Spleen (tissue), 7 donors: Measurements from ENCODE around the gene LRRC59.

ENCODE experiments used
- POLR2A ChIP-seq, 3 donors: fragments of 450-650 bp; IDR thresholded peaks; one replicate each; pipeline ENCODE4 v1.5.1; 2017; ENCODE audit warnings: antibody characterized with exemption in 3 of 3, mild to moderate bottlenecking in 1 of 3
- TF ChIP-seq, protein P1 (sequence below), 11 experiments: fragments of 200-600 bp in 7 of 11; fragments of 450-650 bp in 4 of 11; sonication (generic) in 4 of 11; IDR thresholded peaks in 8 of 11; conservative IDR thresholded peaks in 3 of 11; 1 replicate in 7 of 11; 2 replicates in 4 of 11; pipeline versions ENCODE4 v1.4.0 to v1.8.0; 2016 to 2021; ENCODE audit warnings: antibody characterized with exemption in 11 of 11, inconsistent platforms in 4 of 11, mild to moderate bottlenecking in 1 of 11
- donor health status: DM: no; HTN: no; CAD: no; lungs with moderate emphysema.
- donor health status: DM: no; HTN: no; CAD: no.
- donor health status: DM: no; HTN: no; CAD: no.

DNA sequence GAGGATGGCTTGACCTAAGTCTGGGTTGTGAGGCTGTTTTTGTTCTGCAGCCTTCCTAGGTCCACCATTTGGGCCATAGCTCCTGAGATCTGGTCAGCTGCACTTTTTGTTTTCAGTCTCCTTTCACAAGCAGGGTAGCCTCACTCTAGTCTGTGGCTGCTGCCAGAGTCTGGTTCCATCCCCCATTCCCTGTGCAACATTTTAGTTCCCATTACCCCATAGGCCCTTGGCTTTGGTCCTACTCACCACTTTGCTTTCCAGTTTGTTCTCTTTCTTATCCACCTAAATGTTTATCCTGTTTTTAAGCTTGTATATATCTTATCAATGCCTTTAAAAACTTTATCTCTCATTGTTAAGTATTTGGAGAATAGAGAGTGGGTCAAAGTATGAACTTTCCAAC, 57.9 kb downstream of the LRRC59 start:
- TF ChIP-seq, protein P1, sequence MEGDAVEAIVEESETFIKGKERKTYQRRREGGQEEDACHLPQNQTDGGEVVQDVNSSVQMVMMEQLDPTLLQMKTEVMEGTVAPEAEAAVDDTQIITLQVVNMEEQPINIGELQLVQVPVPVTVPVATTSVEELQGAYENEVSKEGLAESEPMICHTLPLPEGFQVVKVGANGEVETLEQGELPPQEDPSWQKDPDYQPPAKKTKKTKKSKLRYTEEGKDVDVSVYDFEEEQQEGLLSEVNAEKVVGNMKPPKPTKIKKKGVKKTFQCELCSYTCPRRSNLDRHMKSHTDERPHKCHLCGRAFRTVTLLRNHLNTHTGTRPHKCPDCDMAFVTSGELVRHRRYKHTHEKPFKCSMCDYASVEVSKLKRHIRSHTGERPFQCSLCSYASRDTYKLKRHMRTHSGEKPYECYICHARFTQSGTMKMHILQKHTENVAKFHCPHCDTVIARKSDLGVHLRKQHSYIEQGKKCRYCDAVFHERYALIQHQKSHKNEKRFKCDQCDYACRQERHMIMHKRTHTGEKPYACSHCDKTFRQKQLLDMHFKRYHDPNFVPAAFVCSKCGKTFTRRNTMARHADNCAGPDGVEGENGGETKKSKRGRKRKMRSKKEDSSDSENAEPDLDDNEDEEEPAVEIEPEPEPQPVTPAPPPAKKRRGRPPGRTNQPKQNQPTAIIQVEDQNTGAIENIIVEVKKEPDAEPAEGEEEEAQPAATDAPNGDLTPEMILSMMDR (IDR thresholded peaks at IDR 0.05 in 8 of 11, conservative IDR thresholded peaks at IDR 0.05 in 3 of 11), result no peak
- no peak for TF ChIP-seq POLR2A (IDR thresholded peaks at IDR 0.05)
